ENCODE results near the gene NPNT.

- no peak for TF ChIP-seq REST (IDR thresholded peaks at IDR 0.05; ENCODE audit: insufficient read depth in 1 of 2, low read depth in 2 of 2, low read length in 2 of 2)
- no peak for TF ChIP-seq POLR2AphosphoS5 (IDR thresholded peaks at IDR 0.05; ENCODE audit: low read depth, low read length)
- TF ChIP-seq TAF1 (IDR thresholded peaks at IDR 0.05; ENCODE audit: borderline replicate concordance, insufficient read depth, low read length) = no peak
- no peak for TF ChIP-seq SIN3A (IDR thresholded peaks at IDR 0.05; ENCODE audit: borderline replicate concordance, insufficient read depth, low read length)
Measured at GRCh38 chr4:105937759-105938158, 42.5 kb downstream of the NPNT start.
